Measurements from ENCODE around the gene IGDCC3. TPM values are rescaled to one million over a fixed set of nuclear protein-coding genes. Genes with fewer than 3 reads are reported as not detected.
A peak's percentile ranks its signal among the peaks of the same experiment; 100 is the strongest.

The IGDCC3 gene
- total RNA-seq = 6.7 TPM

GRCh38 chr15:65377976-65378366, at the start of gene IGDCC3:
Gene IGDCC3 (minus strand): TSS chr15:65378002. CDS start chr15:65377788, 214 bp downstream.

GRCh38 chr15:65304381-65305149, 73.2 kb downstream of the IGDCC3 start, which contains the start of gene RNU5B-1:
Gene RNU5B-1 (plus strand): TSS chr15:65304677.

GRCh38 chr15:65286704-65287519, 90.9 kb downstream of the IGDCC3 start, which contains the start of gene PARP16:
Gene PARP16 (minus strand): TSS chr15:65286883. CDS start chr15:65286426, 457 bp downstream.

Small RNA genes within 50 kb of the gene (small RNA-seq; reads per million reads assigned to genes)
- gene RNU5A-1 (400,201 reads per million, percentile 100 among the genes with 10 or more reads in this experiment), gene RNU5B-1 (145,250 reads per million, percentile 100 among the genes with 10 or more reads in this experiment), gene SNORA24B (0.31 reads per million, percentile 22 among the genes with 10 or more reads in this experiment)

Other genes starting within 250 kb of the IGDCC3 start
- 22.1 TPM for gene PDCD7, start 244.2 kb downstream of the IGDCC3 start, total RNA-seq
- 66.9 TPM for gene CLPX, start 192.7 kb downstream of the IGDCC3 start, total RNA-seq
- gene CILP, start 166.5 kb downstream of the IGDCC3 start, total RNA-seq = 0.23 TPM
- 9.5 TPM for gene PARP16, start 91.1 kb downstream of the IGDCC3 start, total RNA-seq
- not detected for gene RNU5A-1, start 82.0 kb downstream of the IGDCC3 start, total RNA-seq
- not detected for gene RNU5B-1, start 73.3 kb downstream of the IGDCC3 start, total RNA-seq
- 11.3 TPM for gene IGDCC4, start 44.9 kb upstream of the IGDCC3 start, total RNA-seq
- gene DPP8, start 139.7 kb upstream of the IGDCC3 start, total RNA-seq = 87.9 TPM
- 207 TPM for gene HACD3, start 152.5 kb upstream of the IGDCC3 start, total RNA-seq
- 28.6 TPM for gene INTS14, start 233.1 kb upstream of the IGDCC3 start, total RNA-seq
- 2.5 TPM for gene SLC24A1, start 243.9 kb upstream of the IGDCC3 start, total RNA-seq